K562 (cell line): ENCODE measurements around the gene BAG2. TPM values are rescaled to one million over a fixed set of nuclear protein-coding genes. Genes with fewer than 3 reads are reported as not detected.
A peak's percentile ranks its signal among the peaks of the same experiment; 100 is the strongest.

Experiments used
- ATAC-seq: fragments of 200-7000 bp; cut with Tn5 transposase; 3 replicates; pipeline ENCODE4 v1.9.1; 2020; ENCODE audit warnings: moderate library complexity
- BruUV-seq: library from RNA; stranded (reverse); fragments of 400-500 nt; replicated peaks from 2 replicates; lab custom pipeline; 2021; lab: Mats Ljungman, UMichigan
- CTCF ChIA-PET: fragments of 300-600 bp; formaldehyde crosslinking; extraction: SDS; loops from one replicate; lab custom pipeline; 2021; ENCODE audit warnings: low intra/inter-chr PET ratio; lab: Yijun Ruan, JAX
- POLR2A ChIA-PET: fragments of 300-600, 350-650 bp; sonication (Branson Sonifier 250); formaldehyde crosslinking; extraction: SDS; loops from one replicate; lab custom pipeline; 2021; ENCODE audit warnings: antibody characterized with exemption, inconsistent platforms; lab: Yijun Ruan, JAX
- DNase-seq, 4 experiments: peaks; one replicate each; pipeline versions ENCODE4 v3.0.0 to v3.0.0-alpha.2; 2011 to 2018; ENCODE audit warnings: low spot score in 3 of 4, mixed read lengths in 3 of 4; ENCODE audit errors: extremely low read depth in 1 of 4
- FAIRE-seq: peaks from 2 replicates; lab custom pipeline; 2011; peaks lifted over from hg19 to GRCh38; lab: Jason Lieb, UNC
- H2AFZ ChIP-seq: 2 replicates; pipeline ENCODE4 v1.6.0; 2011; ENCODE audit warnings: low read depth, low read length, control low read depth, inconsistent platforms
- H3K27ac ChIP-seq: fragments of 200-600 bp; 3 replicates; pipeline ENCODE4 v1.8.0; 2011; ENCODE audit warnings: low read depth, mild to moderate bottlenecking, control low read depth, inconsistent platforms, low read length, moderate library complexity, mixed read lengths; ENCODE audit errors: extremely low read depth
- H3K27me3 ChIP-seq, 2 experiments: fragments of 300-600 bp in 1 of 2; 2 replicates in 1 of 2; 3 replicates in 1 of 2; pipeline versions ENCODE4 v1.6.0 to v1.8.0; 2011; ENCODE audit warnings: inconsistent platforms in 2 of 2, low read length in 2 of 2, mild to moderate bottlenecking in 1 of 2, mixed read lengths in 1 of 2, moderate library complexity in 1 of 2; ENCODE audit not compliant: control insufficient read depth in 2 of 2, insufficient read depth in 2 of 2
- H3K36me3 ChIP-seq: fragments of 300-600 bp; 3 replicates; pipeline ENCODE4 v1.8.0; 2011; ENCODE audit warnings: mild to moderate bottlenecking, low read length, inconsistent platforms; ENCODE audit not compliant: control insufficient read depth, insufficient read depth
- H3K4me1 ChIP-seq, 2 experiments: fragments of 200-600 bp in 1 of 2; replicated peaks in 1 of 2; 2 replicates in 1 of 2; 3 replicates in 1 of 2; pipeline versions ENCODE4 v1.5.1 to v1.8.0; 2011; ENCODE audit warnings: inconsistent platforms in 2 of 2, low read length in 2 of 2, mild to moderate bottlenecking in 1 of 2, mixed read lengths in 1 of 2, moderate library complexity in 1 of 2; ENCODE audit not compliant: control insufficient read depth in 2 of 2, insufficient read depth in 2 of 2
- H3K4me2 ChIP-seq: 2 replicates; pipeline ENCODE4 v1.6.1; 2011; ENCODE audit warnings: low read length, control low read depth, inconsistent platforms, mixed read lengths; ENCODE audit not compliant: insufficient read depth
- H3K4me3 ChIP-seq: fragments of 200-600 bp; sonication (generic), shearing (Covaris generic); 2 replicates; pipeline ENCODE4 v1.5.1; 2016; ENCODE audit warnings: control low read depth, inconsistent platforms
- H3K79me2 ChIP-seq: fragments of 200-600 bp; 3 replicates; pipeline ENCODE4 v1.8.0; 2011; ENCODE audit warnings: low read length, inconsistent platforms; ENCODE audit not compliant: control insufficient read depth, insufficient read depth
- H3K9ac ChIP-seq, 2 experiments: 2 replicates each; pipeline versions ENCODE4 v1.6.0 to v1.6.1; 2011; ENCODE audit warnings: low read depth in 2 of 2, low read length in 2 of 2, control low read depth in 1 of 2, inconsistent platforms in 1 of 2, mild to moderate bottlenecking in 1 of 2, mixed read lengths in 1 of 2; ENCODE audit not compliant: insufficient read depth in 1 of 2
- H3K9me1 ChIP-seq: one replicate; pipeline ENCODE4 v1.6.0; 2011; ENCODE audit warnings: inconsistent platforms, mild to moderate bottlenecking, low read length, moderate library complexity; ENCODE audit not compliant: control insufficient read depth, insufficient read depth
- H3K9me3 ChIP-seq: replicated peaks from 2 replicates; pipeline ENCODE4 v1.5.1; 2011; ENCODE audit warnings: low read depth, low read length, inconsistent platforms; ENCODE audit not compliant: control insufficient read depth, insufficient read depth
- H4K20me1 ChIP-seq: replicated peaks from 2 replicates; pipeline ENCODE4 v1.6.1; 2011; ENCODE audit warnings: low read length, inconsistent platforms, mixed read lengths; ENCODE audit not compliant: control insufficient read depth, insufficient read depth
- BMI1 ChIP-seq: fragments of 150-350 bp; IDR thresholded peaks from 2 replicates; pipeline ENCODE4 v1.6.1; 2014; ENCODE audit warnings: low read length
- FOXK2 ChIP-seq, 2 experiments: fragments of 450-650 bp; IDR thresholded peaks in 1 of 2; conservative IDR thresholded peaks in 1 of 2; 2 replicates each; pipeline ENCODE4 v1.6.1; 2016; ENCODE audit warnings: low read depth in 2 of 2, mild to moderate bottlenecking in 1 of 2
- ILF3 ChIP-seq: fragments of 450-650 bp; IDR thresholded peaks from 2 replicates; pipeline ENCODE4 v1.6.1; 2018; ENCODE audit warnings: antibody characterized with exemption, mild to moderate bottlenecking, moderate library complexity, borderline replicate concordance
- POLR3A ChIP-seq: IDR thresholded peaks from 2 replicates; pipeline ENCODE4 v1.6.1; 2011; ENCODE audit warnings: borderline replicate concordance, mild to moderate bottlenecking, moderate library complexity; ENCODE audit not compliant: insufficient read length, insufficient read depth; ENCODE audit errors: extremely low read depth
- SMARCA5 ChIP-seq: fragments of 450-650 bp; IDR thresholded peaks from 2 replicates; pipeline ENCODE4 v1.6.1; 2016
- TAF1 ChIP-seq: IDR thresholded peaks from 2 replicates; pipeline ENCODE4 v1.6.1; 2011; ENCODE audit warnings: mild to moderate bottlenecking, low read length, moderate library complexity; ENCODE audit not compliant: insufficient read depth, control insufficient read depth, severe bottlenecking; ENCODE audit errors: extremely low read depth
- TOE1 ChIP-seq, 2 experiments: fragments of 450-650 bp in 1 of 2; sonication (generic) in 1 of 2; formaldehyde crosslinking in 1 of 2; IDR thresholded peaks; 2 replicates each; pipeline versions ENCODE4 v1.7.1 to v1.8.0; 2016 to 2022; ENCODE audit warnings: borderline replicate concordance in 2 of 2, mild to moderate bottlenecking in 2 of 2, antibody characterized with exemption in 1 of 2, inconsistent platforms in 1 of 2, low read depth in 1 of 2, missing genetic modification reagents in 1 of 2, moderate library complexity in 1 of 2
- ZNF280B ChIP-seq: fragments of 250-450 bp; sonication (Bioruptor Pico); IDR thresholded peaks from 2 replicates; pipeline ENCODE4 v1.5.1; 2021; ENCODE audit warnings: mild to moderate bottlenecking
- ZNF57 ChIP-seq: fragments of 450-650 bp; formaldehyde crosslinking; IDR thresholded peaks from 2 replicates; pipeline ENCODE4 v1.4.0; 2020; ENCODE audit warnings: mild to moderate bottlenecking, moderate library complexity
- ZNF830 ChIP-seq: fragments of 250-450 bp; sonication (Bioruptor Pico); IDR thresholded peaks from 2 replicates; pipeline ENCODE4 v1.5.0; 2021; ENCODE audit warnings: mild to moderate bottlenecking
- WGBS: fragments of 100-300 bp; shearing (Covaris generic); methylation state at CpG from one replicate; pipeline ENCODE4 v1.1.6; 2016; ENCODE audit warnings: low coverage, mixed read lengths; ENCODE audit not compliant: insufficient coverage; ENCODE audit errors: missing lambda C conversion rate; 5-methylcytosine and 5-hydroxymethylcytosine counted together
- in situ Hi-C: fragments of 300-500 bp; cut with MboI; formaldehyde crosslinking; loops from 4 replicates; pipeline ENCODE4 v1.15.0; 2018; ENCODE audit warnings: inconsistent platforms, mixed read lengths
- intact Hi-C: fragments of 100-400 bp; cut with micrococcal nuclease; formaldehyde crosslinking; loops from 2 replicates; pipeline ENCODE4 v1.14.2; 2022
- polyA plus RNA-seq, 8 experiments: library from polyadenylated mRNA; depleted of rRNA in 4 of 8; stranded (reverse) in 5 of 8; unstranded in 3 of 8; fragments of >200 nt; fragmentation: Nextera tagmentation in 2 of 8; fragmentation: Illumina TruSeq in 1 of 8; extraction: Ambion mirVana in 2 of 8; extraction: Trizol in 1 of 8; gene quantifications; 2 replicates each; pipeline versions ENCODE4 v1.2.1 to v1.2.3, GENCODE V29; 2011 to 2014; ENCODE audit warnings: inconsistent platforms in 1 of 8, missing spikeins in 1 of 8
- total RNA-seq, 7 experiments: library from RNA; depleted of rRNA in 6 of 7; stranded (reverse); fragments of >200 nt in 6 of 7; fragmentation: Illumina TruSeq in 2 of 7; extraction: Trizol in 2 of 7; gene quantifications; 2 replicates each; pipeline versions ENCODE4 v1.2.1 to v1.2.3, GENCODE V29; 2011 to 2021; ENCODE audit warnings: low replicate concordance in 1 of 7
- TF ChIP-seq, protein P1 (sequence below): fragments of 250-450 bp; sonication (Bioruptor Pico); IDR thresholded peaks from 2 replicates; pipeline ENCODE4 v1.4.0; 2020
- TF ChIP-seq, protein P2 (sequence below): fragments of 450-650 bp; IDR thresholded peaks from 2 replicates; pipeline ENCODE4 v1.7.0; 2016; ENCODE audit warnings: borderline replicate concordance
- TF ChIP-seq, protein P3 (sequence below): IDR thresholded peaks from 2 replicates; pipeline ENCODE4 v1.6.1; 2016; ENCODE audit warnings: missing genetic modification characterization, missing compliant biosample characterization

BAG2 gene
- total and polyA plus RNA-seq, 9 of the 15 experiments (the other 6 are each of a cell fraction or from before 2014, with no cell fraction given) = 12.8 to 20.7 (median 17.6) TPM

DNA sequence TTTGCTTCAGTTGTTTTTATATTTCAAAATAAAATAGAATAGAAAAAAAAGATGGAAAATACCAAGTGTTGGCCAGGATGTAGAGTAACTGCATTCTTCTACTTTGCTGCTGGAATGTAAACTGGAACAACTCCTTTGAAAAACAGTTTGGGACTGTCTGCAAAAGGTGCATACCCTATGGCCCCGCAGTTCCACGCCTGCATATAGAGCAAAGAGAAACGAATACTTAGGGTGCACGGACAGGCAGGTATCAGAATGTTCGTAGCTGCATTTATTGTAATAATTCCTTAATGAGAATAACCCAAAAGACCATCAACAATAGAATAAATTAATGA, 50.6 kb downstream of the BAG2 start:
- Histone ChIP-seq H3K36me3 (no peaks in the 10 kb centered on the region), H3K9me1 (no peaks in the 10 kb centered on the region), H3K4me1 (peaks cover 0 to 13% of the 10 kb centered on the region in 2 experiments; a peak in 4 of 5 replicates), H4K20me1 (no peaks in the 10 kb centered on the region), H3K4me3 (peak overlapping the region; percentile 89), H2AFZ (peak overlapping the region; percentile 98), H3K9me3 (no peaks in the 10 kb centered on the region), H3K4me2 (peak overlapping the region; percentile 97), H3K27me3 (no peaks in the 10 kb centered on the region), H3K79me2 (peaks cover 44% of the 10 kb centered on the region), H3K9ac (peak overlapping the region in 1 of 2 experiments; percentile 77; a peak in 2 of 4 replicates), H3K27ac (peak overlapping the region; percentile 84; the same call in 1 of the 3 replicates)
- ChIA-PET POLR2A (interaction anchor here (1.0 kb wide), 1 partner anchor 50 kb away, joined by 3 read pairs; the partner anchor contains the start of gene BAG2), CTCF (no interaction called here)
- ATAC-seq = no peak
- WGBS = 43% methylated on average over 5 of the region's 5 CpGs
- intact Hi-C loops = no loop called here
- no peak for DNase-seq
- TSS peak; percentile 51 for BruUV-seq
- in situ Hi-C loops = no loop called here
- no peak for FAIRE-seq
- TF ChIP-seq ZNF280B (CRISPR knock-in tag) = no peak
- TF ChIP-seq ILF3 = no peak
- TF ChIP-seq, protein P1, sequence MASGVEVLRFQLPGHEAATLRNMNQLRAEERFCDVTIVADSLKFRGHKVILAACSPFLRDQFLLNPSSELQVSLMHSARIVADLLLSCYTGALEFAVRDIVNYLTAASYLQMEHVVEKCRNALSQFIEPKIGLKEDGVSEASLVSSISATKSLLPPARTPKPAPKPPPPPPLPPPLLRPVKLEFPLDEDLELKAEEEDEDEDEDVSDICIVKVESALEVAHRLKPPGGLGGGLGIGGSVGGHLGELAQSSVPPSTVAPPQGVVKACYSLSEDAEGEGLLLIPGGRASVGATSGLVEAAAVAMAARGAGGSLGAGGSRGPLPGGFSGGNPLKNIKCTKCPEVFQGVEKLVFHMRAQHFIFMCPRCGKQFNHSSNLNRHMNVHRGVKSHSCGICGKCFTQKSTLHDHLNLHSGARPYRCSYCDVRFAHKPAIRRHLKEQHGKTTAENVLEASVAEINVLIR = no peak
- TF ChIP-seq ZNF830 = no peak
- TF ChIP-seq, protein P2, sequence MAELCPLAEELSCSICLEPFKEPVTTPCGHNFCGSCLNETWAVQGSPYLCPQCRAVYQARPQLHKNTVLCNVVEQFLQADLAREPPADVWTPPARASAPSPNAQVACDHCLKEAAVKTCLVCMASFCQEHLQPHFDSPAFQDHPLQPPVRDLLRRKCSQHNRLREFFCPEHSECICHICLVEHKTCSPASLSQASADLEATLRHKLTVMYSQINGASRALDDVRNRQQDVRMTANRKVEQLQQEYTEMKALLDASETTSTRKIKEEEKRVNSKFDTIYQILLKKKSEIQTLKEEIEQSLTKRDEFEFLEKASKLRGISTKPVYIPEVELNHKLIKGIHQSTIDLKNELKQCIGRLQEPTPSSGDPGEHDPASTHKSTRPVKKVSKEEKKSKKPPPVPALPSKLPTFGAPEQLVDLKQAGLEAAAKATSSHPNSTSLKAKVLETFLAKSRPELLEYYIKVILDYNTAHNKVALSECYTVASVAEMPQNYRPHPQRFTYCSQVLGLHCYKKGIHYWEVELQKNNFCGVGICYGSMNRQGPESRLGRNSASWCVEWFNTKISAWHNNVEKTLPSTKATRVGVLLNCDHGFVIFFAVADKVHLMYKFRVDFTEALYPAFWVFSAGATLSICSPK = no peak
- no peak for TF ChIP-seq FOXK2 (conservative IDR thresholded peaks at IDR 0.05 in 1 of 2, IDR thresholded peaks at IDR 0.05 in 1 of 2; ENCODE audit: low read depth in 2 of 2)
- TF ChIP-seq, protein P3, sequence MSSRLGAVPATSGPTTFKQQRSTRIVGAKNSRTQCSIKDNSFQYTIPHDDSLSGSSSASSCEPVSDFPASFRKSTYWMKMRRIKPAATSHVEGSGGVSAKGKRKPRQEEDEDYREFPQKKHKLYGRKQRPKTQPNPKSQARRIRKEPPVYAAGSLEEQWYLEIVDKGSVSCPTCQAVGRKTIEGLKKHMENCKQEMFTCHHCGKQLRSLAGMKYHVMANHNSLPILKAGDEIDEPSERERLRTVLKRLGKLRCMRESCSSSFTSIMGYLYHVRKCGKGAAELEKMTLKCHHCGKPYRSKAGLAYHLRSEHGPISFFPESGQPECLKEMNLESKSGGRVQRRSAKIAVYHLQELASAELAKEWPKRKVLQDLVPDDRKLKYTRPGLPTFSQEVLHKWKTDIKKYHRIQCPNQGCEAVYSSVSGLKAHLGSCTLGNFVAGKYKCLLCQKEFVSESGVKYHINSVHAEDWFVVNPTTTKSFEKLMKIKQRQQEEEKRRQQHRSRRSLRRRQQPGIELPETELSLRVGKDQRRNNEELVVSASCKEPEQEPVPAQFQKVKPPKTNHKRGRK (tag) = no peak
- no peak for TF ChIP-seq TAF1
- no peak for TF ChIP-seq SMARCA5
- no peak for TF ChIP-seq POLR3A
- no peak for TF ChIP-seq ZNF57 (CRISPR knock-in tag)
- no peak for TF ChIP-seq BMI1
- no peak for TF ChIP-seq TOE1 (IDR thresholded peaks at IDR 0.05; ENCODE audit: borderline replicate concordance)
- TF ChIP-seq TOE1 (CRISPR knock-in tag; IDR thresholded peaks at IDR 0.05; ENCODE audit: borderline replicate concordance, low read depth) = no peak
